Glomerular endothelial cell (primary cell): ENCODE measurements around the gene ITGB6. TPM values are rescaled to one million over a fixed set of nuclear protein-coding genes. Genes with fewer than 3 reads are reported as not detected.

Source experiments
- DNase-seq: peaks from one replicate; pipeline ENCODE4 v3.0.0-alpha.2; 2011; ENCODE audit warnings: low read depth, low spot score; ENCODE audit errors: extremely low read depth
- total RNA-seq: library from RNA; depleted of rRNA; stranded (reverse); fragments of >200 nt; gene quantifications from 2 replicates; pipeline ENCODE4 v1.2.3, GENCODE V29; 2015

The ITGB6 gene
- total RNA-seq, 1 donor from 2014 or later: 0.47 TPM

DNA sequence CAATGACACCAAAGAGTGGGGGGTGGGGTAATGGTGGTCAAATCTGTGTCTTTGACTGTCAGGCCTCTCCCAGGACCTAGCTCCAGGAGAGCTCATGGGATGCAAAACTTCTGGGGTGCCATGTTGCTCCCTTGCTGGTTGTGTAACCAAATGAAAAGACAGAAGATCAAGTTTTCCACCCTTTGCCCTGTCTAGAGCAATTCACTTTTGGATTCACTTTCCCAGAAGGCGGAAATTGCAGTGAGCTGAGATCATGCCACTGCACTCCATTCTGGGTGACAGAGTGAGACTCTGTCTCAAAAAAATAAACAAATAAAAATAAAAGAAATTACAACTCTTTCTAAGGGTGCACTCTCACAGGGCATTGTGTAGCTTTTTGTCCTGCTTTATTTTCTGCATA, 102.7 kb downstream of the ITGB6 start:
- no peak for DNase-seq

DNA sequence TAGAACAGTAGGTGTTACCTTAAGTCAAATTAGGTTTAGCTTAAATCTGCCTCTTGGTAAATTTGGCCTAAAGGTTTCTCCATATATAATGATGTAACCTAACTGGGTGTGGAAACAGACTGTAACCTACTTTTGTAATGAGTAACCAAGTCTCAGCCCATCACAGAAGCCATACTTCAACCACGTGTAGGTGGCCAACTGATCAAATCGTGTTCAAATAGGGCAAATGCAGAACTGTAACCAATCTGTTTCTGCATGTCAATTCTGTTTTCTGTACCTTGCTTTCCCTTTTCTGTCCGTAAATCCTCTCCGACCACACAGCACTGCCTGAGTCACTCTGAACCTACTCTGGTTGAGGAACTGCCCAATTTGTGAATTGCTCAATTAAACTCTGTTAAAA, 103.7 kb downstream of the ITGB6 start:
- DNase-seq: no peak

DNA sequence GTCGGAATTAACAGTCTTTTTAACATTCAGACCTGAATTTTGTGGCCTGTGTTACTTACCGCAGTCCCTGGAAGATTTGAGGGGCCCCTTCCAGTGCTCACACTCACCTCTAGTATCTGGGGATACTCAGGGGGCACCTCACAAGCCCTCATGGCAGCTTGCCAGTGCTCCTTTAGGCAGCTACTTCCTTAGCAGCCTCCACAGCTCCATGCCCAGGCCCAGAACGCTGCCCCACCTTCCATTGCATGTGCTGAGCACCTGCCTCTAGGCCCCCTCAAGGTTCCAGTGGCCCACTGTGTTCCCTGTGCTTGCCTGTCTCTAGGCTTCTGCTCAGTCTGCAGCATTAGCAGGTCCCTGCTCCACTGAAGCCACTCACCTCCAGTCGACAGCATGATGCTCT, 107.6 kb downstream of the ITGB6 start:
- no peak for DNase-seq

DNA sequence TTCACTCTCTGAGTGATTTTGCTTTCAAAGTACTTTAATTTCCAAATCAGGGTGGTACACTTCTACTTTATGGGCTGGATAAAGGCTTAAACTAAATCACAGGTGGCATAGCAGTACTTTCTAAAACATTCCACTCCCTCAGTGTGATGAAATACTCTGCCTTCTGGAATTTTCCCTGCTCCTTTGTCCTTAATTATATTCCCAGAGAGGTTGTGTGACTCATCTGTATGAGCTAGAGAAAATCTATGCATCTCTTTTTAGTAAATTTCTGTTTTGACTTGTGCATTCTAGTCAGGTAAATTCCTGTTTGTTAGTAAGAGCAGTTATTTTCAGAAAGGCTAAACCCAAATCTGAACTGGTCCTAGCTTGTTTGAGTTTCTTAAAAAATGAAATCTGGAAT, 108.7 kb downstream of the ITGB6 start:
- no peak for DNase-seq

DNA sequence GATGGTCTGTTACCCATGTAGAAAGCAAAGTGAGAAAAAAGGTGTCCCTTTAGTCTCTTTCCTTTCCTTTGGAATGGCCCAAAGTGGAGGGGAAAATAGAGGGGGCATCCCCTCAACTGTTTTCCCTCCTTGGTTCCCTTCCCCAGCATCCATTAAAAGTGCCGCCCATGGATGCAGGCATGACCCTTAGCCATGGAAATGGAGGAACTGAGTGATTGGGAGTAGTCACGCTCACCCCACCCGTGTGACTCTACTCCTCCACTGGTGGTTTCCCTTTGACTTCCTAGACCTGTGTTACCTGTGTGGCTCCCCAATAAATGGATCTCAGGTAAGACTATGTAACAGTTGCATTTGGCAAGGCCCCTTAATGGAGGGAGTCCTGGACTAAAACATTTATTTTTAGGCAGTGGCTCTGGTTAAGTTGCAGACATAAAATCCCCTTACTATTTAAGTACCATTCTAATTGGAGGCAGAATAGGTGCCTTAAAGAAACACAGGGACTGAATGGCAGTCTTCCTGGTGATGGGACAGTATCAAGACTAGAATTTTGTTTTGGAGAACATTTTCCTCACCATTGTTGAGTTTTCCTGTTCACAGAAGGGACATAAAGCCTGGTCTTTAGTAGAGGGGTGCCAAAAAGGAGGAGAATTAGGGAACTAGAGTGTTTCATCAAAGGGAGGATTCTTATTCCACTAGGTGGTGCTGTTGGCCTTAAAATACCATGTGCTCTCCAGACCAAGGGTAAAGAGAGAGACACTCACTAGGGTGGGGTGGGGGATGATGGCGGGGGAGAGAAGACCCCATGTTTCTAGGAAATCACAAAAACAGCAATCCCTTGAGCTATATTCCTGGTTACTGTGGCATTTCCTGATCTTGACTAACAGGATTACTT, 112.0 kb downstream of the ITGB6 start:
- no peak for DNase-seq

DNA sequence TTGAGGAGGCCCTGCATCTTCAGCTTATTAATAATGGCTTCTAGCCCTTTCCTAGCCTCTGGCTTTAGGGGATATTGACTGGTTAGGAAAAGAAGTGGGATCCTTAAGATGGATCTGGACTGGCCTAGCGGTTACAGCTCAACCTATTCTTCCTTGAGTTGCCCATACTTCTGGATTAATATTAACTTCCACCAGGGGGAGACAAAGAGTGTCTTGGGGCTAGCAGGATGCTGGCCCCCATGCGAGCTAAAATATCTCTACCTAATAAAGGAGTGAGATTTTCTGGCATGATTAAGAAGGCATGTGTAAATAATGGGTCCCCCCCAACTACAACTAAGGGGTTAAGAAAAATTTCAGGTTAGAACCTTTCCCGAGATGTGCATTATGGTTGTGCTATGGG, 114.4 kb downstream of the ITGB6 start:
- DNase-seq: no peak

DNA sequence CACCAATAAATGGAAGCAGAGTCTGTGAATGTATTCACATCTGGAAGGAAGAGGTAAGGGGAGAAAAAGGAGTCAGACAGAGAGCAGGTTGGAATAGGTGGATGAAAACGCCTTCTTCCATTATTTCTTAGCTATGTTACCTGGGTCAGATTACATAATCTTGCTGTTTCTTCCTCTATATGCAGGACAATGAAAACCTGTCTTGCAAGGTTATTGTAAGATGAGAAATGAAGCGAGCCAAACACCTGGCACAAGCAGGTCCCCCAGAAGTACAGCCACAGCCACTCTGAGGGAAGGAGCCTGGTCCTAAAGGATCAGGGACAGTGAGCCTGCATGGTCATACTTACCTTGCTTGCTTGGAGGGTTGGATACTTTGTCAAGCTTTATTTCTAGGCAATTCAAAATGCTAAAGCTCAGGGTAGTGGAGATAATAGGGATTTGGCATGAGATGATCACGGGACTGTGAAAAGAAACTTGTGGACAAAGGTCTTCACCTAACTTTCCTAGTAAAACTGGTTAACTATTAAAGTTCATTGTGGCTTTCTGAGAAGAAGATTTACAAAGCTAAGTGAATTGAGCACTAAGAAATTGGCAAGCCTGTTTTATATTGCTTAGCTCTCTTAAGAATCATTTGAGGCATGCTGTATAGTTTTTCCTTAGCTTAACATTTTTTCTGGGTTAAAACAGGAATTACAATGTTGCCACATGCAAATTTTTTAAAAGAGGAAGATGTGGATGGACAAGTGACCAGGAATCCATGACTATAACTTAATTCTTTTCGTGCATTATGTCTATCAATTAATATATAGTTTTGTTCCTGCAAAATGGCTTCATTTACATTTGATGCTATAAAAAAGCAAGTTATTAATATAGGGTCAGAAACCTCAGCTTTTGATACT, 121.9 kb downstream of the ITGB6 start:
- no peak for DNase-seq

DNA sequence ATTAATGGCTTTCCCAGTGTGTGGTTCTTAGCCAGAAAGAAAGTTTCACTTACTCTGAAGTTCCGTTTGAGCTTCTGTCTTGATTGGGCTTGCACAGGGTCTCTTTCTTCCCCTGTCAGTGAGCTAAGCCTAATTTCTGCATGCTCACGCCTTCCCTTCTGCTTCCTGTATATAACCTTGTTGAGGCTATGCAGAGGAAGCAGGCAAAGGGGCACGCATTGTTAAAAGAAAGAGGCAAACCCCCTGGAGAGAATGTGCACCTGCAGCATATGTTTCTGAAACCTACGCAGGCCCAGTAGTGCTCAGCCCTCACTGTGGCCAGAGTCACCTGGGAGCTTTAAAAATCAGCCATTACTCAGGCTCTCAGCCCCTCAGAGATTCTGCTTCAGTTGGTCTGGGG, 123.2 kb downstream of the ITGB6 start:
- DNase-seq: no peak

DNA sequence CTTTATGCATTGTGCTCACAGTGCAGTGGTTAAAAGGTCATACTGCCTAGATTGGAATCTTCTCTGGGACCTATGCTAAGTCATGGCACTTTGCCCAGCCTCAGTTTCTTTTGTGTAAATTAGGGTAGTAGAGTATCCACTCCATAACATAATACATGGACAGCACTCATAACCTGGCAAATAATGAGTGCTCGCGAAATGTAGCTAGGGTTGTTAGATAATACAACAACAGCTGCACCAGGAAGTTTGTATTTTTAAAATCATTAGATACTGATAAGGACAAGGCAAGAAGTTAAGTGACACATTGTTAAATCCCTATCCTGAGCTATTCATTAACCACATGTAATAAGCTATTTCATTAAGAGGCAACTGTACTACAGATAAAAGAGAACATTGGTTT, 123.8 kb downstream of the ITGB6 start:
- DNase-seq: no peak

DNA sequence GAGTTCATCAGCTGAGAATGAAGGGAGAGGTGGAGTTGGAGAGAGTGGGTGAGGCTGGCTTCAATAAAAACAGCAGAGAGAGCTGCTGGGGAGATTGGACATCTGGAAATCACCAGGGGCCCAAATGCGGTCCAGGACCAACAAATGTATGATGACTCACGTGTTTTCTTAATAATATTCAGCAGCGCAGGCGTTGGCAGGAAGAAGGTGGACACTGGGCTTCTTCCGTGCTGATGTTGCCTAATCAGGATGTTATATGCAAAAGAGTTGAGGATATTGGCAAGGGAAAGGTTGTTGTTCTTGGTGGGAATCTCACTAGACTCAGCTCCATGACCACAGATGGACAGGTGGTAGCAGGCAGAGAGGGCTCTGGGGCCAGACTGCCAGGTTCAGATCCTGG, 124.9 kb downstream of the ITGB6 start:
- peak; percentile 39 for DNase-seq

DNA sequence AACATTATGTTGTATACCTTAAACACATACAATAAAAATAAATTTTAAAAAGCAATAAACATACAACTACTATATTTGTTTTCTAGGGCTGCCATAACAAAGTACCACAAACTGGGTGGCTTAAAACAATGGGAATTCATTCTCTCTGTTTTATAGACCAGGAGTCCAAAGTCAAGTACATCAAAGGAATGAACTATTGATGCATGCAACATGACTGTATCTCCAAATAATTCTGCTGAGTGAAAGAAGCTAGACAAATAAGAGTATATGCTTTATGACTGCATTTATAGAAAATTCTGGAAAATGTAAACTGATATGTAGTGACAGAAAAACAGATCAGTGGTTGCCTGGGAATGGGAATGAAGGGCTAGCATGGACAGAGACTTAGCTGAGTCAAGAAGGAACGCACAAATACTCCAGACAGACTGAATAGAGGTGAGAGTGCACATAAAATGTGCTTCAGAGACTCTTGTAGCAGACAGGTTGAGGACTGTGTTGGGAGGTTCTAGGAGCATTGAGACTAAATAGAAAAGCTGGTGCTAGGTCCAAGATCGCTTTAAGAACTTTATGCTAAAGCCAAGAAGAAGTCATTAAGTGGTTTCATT, 126.7 kb downstream of the ITGB6 start:
- DNase-seq: no peak

DNA sequence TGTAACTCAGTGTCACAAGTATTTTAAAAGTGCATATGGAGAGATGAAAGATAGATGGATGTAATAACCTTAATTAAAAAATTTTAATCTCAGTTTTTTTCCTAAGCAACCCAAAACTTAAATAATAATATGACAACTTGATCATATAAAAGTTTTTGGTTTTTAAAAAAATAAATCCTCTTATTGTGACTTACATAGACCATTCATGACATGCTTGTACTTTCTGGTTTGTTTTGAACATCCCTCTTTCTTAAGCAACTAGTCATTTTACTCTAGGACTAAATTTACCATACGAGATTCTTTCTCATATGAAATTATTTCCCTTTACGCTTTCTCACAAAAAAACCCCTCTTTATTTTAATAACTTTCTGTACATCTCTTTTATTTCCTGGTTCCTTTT, 131.2 kb downstream of the ITGB6 start:
- DNase-seq: no peak

DNA sequence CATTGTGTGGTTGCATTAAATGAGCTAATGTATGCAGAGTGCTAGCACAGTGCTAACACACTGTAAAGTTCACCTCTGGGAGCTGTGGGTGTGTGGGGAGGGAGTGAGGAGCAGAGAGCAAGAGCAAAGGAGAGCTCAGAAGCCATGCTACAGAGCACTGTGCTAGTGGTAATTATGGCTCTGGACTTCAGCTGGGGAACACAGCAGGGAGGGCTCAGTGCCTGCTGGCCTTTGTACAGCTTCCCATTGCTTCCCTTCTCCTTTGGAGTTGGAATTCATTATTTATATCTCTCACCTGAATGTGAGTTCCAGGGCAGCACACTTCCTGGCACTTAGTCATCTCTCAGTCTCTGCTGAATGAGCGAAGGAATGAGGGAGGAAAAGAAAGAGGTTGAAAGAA, 135.2 kb downstream of the ITGB6 start:
- DNase-seq: no peak

DNA sequence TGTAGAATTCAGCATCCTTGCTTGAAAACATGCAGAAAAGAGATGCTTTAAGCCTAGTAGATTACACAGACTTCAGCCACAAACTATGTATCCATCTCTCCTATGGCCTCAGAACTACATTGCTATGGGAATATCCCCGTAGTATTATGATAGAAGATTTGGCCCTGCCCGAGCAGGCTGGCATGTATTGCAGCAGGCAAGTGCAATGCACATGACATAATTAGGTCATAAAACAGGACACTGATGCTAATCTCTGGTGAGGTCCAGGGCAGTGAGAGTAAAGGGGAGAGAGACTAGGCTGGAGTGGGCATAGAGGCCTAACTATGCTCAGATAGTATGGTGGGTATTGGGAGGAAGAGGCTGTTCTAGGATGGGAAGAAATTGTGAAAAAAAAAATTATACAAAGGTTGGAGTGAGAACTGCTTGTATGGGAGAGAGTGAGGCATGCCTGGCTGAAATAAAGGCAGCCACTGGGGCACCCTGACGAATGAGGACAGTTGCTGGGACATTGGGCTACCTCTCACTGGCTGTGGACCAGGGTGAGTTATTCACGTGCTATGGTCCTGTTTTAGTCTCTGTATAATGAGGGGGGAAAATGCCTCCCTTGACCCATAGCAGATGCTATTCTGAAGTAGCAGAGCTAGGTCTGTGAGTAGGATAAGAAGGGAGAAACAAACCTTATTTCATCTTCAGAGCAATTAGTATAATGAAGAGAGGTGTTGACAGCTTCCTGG, 136.0 kb downstream of the ITGB6 start:
- DNase-seq: no peak

DNA sequence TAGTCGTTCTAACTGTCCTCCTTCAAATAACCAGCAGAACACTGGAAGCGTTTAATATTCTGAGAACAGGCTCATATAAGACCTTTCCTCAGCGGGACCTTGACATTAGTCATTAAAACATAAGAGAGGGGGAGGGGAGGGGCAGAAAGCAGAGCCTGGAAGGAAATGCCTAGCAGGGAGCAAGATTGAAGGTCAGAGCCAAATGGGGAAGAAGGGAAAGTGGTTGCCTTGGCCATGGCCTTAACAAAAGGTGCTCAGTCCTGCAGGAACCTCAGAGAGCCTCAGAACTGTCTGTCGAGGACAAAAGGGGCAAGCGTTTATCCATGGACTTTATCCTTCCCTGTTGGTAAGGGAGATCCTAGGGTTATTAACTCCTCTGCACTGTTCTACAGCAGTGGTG, 136.8 kb downstream of the ITGB6 start:
- no peak for DNase-seq

DNA sequence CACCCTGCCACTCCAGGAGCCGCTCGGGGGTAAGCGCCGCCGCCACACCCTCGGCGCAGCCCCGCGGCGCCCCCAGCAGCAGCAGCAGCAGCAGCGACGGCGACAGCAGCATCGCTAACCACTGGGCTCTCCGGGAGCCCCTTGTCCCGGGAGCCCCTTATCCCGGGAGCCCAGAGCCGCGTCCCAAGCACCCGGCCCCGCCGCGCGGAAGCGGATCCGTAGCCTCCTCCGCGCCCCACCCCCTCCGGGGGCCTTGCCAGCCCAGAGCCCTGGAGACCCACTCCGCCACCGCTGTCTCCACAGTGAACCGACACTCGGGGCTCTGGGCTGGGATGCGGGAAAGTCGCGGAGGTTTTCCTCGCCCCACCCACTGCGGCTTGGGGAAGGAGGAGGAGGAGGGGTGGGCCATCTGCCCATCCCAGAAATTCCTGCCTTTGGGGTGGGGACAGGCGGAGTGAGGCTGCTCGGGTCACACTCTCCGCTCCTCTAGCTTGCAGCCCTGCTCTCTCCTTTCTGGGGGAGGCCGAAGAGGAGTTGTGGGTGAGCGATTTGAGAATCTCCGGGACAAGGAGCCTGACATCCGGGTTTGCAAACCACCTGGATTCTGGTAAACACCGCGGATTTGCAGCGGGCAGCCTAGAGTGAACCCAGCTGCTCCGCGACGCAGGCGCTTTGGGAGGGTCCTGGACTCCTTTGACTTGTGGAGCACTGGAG, 137.6 kb downstream of the ITGB6 start, which contains the start of gene PLA2R1:
TSS of gene PLA2R1 (minus strand) at position 324 of the 714 bp plus-strand sequence. CDS start at position 112, 212 bp downstream.
- no peak for DNase-seq

DNA sequence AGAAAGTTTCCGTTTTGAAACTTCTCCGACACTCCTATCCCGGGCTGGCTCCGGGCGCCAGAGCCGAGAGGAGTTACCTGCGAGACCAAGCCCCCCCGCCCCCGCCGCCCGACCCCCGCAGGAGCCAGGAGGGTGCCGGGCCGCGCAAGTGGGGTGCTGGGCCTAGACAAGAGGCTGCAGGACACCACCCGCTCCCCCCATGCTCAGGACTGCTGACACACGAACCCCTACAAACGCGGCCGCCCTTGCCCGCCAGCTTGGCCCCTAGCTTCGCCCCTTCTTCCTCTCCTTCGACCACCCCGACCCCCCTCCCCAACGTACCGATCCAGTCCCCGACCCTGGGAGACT, 138.2 kb downstream of the ITGB6 start:
- DNase-seq: no peak

DNA sequence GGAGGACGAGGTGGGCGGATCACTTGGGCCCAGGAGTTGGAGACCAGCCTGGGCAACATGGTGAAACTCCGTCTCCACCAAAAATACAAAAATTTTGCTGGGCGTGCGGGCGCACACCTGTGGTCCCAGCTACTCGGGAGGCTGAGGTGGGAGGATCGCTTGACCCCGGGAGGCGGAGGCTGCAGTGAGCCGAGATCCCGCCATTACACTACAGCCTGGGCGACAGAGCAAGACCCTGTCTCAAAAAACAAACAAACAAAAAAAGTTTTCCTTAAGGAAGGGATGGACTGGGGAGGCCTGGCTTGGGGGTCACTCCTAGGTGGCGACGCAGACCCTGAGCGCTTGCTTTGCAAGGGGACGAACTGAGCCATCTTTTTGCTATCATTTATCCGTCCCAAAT, 138.5 kb downstream of the ITGB6 start:
- no peak for DNase-seq

DNA sequence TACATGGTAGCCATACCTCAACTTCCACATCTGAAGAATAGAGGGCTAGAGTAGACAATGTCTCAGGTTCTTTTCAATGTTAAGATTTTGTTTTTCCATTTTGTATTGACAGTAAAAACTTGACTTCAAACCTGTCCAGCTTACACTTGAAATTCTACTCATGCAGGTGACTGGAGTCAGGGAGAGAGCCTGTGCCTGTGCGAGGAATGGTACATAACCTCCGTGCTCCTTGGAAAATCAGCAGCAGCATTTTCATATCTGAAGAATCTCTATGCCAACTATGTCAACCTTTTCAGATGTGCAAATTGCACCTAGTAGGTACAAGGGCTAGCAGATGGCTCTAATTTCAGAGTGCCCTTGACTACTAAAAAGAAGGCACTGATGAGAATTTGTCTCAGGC, 139.8 kb downstream of the ITGB6 start:
- no peak for DNase-seq

DNA sequence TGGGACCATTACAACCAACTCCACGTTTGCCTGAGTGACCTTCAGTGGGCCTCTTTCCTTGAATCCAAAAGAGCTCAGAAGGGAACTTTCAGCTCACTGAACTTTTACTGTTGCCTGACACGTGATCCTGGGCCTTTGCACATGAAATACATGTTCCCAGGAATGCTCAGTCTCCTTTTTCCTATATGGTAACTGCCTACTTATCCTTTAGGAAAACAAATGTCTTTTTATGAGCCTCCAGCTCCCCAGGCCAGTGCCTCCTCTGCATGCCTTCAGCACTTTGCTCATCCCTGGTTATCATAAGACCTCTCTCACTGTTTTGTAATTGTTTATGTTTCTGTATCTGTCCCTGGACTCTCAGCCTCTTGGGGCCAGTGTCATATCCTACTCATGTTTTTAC, 142.7 kb downstream of the ITGB6 start:
- no peak for DNase-seq
